ENCODE data around the gene PARD3B.

Gene PARD3B

DNA sequence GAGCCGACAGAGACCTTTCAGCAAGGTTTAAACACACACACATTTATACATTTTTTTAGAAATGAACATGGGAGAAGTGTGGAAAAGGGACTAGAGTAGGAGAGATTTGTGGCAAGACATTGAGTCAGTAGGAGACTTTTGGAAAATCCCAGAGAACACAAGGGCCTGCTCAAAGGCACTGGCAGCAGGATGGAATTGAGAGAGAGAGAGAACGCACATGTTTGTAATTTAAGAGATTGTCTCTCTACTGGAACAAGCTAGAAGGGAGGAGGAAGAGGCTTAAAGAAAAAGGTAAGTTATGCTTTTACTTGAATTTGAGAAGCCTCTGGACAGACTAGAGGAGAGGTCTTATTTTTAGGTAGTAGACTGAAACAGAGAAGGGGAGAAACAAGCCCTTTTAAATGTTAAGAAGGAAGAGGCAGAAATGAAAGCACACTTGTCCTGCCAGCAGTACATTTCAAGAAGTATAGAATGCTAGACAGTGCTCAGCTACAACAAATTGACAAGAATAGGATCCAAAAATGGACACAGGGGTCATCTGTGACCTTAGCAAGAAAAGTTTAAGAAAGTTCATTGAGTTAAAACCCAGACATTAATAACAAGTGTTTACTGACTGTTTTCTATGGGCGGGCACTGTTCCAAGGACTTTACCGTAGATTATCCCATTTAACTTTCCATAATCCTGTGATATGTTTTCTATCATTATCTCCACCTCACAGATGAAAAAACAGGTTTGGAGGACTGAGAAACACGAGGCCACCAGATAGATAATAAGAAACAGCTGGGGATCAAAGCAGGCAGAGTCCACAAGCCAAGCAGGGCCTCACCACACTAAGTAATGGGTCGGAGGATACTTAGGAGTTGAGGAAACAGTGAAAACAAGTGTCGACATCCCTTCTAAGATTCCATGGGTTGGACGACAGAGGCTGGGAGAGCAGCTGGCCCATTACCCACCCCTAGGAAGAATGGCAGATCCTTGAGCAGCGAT is 830.5 kb downstream of the PARD3B start:
- no peak for DNase-seq

DNA sequence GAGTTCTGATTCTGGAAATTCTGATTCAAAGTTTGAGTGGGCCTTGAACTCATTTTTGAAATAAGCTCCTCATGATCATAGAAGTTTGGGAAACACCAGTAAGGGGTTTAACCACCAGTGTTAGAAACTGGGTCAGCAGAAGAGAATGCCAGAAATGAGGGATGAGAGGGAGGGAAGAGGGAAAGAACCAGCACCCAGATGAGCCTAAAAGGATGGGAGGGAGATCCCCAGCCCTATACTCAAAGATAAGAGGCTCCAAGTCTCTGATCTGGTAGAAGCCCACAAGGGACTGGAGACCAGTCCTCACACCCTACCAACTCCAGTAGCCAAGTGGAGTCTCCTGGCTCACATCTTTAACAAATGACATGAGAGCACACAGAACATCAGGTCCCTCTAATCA is 832.0 kb downstream of the PARD3B start:
- DNase-seq, result no peak

GRCh38 chr2:205383601-205384000 is 838.3 kb downstream of the PARD3B start:
- DNase-seq, result no peak

- DNase-seq, result peak; percentile 46
Measured at GRCh38 chr2:205386109-205386508, 840.8 kb downstream of the PARD3B start.

- no peak for DNase-seq
Measured at GRCh38 chr2:205387350-205388055, 842.2 kb downstream of the PARD3B start.

GRCh38 chr2:205390866-205391265 is 845.6 kb downstream of the PARD3B start:
- no peak for DNase-seq

DNA sequence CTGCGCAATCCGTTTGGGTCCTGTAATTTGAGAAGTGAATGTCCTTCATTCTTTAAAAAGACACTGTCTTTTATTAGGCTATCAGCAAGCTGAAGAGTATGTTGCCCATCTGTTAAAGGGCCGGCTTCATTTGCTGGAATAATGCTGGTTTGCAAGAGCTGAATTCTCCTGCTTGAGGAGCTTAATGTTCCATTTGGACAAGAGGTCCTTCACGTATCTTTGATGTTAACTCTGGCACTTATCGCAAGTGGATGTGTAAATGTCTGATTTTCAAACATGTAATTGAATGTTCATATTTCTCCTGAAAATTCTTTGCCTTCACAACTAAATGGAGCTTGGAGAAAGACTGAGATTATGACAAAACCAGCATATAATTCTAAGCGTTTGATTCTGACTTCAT is 856.2 kb downstream of the PARD3B start:
- no peak for DNase-seq

DNA sequence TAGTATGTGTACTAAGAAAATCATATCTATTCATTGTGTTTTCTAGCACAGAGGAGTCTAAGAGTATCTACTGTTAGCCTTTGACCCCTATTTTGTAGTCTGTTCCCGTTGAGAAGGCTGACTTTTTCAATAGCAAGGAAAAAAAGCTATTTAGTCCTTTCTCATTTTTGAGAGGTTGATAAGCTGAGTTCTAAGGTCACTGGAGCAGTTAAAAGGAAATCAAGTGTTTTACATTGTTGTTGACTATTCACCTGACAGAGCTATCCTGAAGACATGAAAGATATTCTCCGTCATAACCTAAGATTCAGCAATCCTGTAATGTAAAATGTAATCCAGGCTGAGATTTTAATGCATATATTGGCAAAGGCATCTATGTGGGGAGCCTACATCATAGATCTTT is 856.7 kb downstream of the PARD3B start:
- no peak for DNase-seq

DNA sequence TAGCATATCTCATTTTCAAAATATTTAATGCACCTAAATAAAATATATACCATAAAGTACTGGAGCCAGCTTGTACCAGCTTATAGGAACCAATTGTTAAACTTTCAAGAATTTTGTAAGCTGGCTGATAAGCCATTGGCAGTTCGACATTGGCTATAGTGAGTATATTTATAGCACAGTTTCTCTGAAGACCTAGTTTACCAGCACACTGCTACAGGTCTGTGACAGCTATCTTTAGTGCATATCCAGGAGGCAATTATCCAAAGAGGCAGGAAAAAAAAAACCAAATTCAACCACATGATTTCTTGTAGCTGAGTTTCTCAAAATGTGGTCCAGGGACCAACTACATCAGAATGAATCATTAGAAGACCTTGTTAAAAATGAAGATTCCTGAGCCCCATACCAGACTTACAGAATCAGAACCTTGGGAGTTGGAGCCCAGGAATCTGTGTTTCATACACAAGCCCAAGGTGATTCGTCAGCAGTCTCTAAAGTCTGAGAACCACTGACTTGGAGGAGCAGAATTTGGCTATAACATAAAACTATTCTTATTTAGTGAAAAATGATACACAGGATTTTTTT is 858.1 kb downstream of the PARD3B start:
- DNase-seq, result peak; percentile 34

DNA sequence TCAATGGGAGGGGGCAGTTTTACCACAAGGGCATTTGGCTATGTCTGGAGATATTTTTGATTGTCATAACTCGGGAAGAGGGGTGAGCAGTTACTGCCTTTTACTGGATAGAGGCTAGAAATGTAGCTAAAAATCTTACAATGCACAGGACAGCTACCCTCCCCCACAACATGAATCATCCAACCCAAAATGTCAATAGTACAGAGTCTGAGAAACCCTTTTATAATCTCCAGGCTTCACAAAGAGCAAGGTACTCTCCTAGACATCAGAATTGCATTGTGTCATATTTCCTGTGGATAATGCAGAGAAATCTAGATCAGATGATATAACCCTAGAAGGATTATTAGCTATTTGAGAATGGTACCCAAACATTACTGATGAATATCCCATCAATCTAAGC is 859.9 kb downstream of the PARD3B start:
- DNase-seq, result peak; percentile 60

DNA sequence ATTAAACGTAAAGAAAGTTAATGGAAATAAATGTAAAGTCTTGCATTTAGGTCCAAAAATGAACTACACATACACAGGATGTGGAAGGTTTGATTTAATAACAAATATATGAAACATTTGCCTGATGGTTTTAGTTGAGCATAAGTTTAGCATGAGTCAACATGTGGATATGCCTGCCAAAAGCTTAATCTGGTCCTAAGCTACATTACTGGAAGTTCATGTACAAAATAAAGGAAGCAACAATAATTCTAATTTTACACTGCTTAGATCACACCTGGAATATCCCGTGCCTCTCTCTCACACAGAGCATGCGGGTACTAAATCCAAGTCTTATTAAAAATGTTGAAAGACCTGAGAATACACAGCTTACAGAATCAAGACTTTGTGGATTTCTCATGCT is 860.5 kb downstream of the PARD3B start:
- peak; percentile 78 for DNase-seq

DNA sequence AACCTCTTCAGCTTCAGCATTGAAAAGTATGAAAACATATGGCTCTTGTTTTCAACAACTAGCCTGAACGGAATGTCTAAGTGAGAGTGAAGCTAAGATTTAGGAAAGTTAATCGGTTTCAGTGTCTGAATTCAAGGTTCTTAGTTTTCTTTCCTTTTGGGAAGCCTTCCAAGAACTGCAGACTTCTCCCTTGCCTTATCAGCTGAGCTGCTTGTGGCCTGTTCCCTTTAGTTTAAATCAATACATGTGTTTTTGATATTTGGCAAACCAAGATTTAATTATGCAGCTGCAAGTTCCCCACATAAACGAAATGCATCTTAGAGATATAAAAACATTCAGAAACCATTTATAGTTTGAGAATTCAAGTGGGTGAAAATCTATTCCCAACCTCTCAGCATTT is 862.7 kb downstream of the PARD3B start:
- peak; percentile 43 for DNase-seq

- DNase-seq, result peak; percentile 50
Measured at GRCh38 chr2:205408696-205409095, 863.4 kb downstream of the PARD3B start.

DNA sequence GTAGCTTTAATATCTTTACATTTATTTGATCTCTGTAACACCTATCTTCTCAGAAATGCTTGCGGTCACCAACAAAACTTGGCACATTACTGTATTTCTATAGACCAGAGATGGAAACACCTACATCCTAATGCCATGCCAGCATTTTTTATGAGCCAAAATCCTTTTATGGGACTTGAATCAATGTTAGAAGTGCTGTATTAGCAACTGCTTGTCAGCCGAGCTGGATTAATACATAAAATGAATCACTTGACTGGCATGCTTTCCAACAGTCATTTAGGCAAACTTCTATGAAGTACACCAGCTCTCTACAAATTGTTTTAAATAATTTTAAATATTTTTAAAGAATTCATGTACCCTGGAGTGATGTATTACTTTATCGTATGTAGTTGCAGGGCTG is 864.1 kb downstream of the PARD3B start:
- DNase-seq, result peak; percentile 30

- no peak for DNase-seq
Measured at GRCh38 chr2:205411558-205411957, 866.3 kb downstream of the PARD3B start.

GRCh38 chr2:205424326-205424725 is 879.1 kb downstream of the PARD3B start:
- no peak for DNase-seq

GRCh38 chr2:205425102-205425501 is 879.8 kb downstream of the PARD3B start:
- no peak for DNase-seq

DNA sequence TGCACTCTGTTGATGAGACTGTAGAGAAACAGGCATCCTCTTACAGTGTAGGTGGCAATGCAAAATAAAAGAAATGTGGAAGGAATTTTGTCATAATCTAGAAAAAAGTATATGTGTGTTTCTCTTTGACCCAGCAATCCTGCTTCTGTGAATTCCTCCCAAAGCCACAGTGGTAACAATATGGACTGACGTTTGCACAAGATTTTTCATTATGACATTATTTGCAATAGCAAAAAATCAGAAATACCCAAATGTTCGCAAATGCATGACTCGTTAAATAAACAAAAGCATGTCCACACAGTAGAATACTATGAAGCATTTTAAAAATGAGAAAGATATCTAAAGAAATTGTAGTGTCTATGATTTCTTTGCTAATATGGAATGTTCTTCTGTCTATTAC is 881.8 kb downstream of the PARD3B start:
- DNase-seq, result peak; percentile 53

GRCh38 chr2:205428811-205429210 is 883.5 kb downstream of the PARD3B start:
- no peak for DNase-seq

GRCh38 chr2:205435970-205436369 is 890.7 kb downstream of the PARD3B start:
- DNase-seq, result peak; percentile 43

DNA sequence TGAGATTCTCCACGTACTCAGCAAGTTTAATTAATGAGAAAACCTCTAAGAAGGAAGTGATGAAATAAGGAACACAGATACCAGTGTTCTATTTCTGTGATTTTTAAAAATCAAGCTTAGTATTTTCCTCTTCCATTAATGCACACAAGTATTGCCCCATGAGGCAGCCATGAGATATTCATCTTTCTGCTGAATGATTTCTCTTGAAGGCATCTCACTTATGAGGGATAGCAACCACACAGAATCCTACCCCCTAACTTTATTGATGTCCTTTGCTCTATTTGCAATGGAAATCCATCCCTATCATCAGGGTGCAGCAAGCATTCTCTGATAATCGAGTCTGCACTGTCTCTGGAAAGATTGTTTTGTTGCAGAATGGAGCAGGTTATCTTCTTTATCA is 893.0 kb downstream of the PARD3B start:
- no peak for DNase-seq

DNA sequence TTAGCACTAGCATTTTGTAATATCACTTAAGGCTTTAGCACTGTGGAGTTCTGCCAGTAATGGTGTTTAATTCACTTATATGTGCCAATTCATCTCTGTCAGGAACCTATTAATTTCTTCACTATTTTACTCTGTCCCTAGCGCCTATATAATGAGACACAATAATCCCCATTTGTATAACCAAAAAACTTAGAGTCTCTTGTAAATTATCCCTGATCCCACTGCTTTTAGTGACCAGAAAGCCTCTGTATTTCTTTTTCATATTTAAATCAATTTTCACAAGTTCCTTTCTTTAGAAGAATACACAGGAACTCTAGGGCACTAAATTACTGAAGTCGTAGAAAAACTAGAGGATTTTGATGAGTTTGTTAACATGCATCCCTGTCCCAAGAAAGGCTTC is 894.3 kb downstream of the PARD3B start:
- no peak for DNase-seq

DNA sequence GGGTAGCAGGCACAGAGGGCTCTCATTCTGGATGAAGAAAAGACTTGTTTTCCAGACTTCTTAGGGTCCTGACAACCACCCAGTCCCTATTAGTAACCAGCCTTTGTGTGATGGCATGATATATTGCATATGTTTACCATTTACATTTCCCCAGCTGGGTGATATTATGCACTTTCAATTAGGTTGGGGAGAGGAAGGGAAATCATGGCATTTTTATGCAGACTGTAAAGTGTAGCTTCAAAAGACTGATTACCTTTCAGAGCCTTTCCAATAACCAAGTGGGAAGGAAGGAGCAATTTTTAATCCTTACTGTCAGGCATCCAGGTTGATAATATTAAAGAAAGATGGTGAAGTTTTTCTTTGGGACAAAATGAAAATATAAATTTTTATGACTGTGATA is 896.2 kb downstream of the PARD3B start:
- no peak for DNase-seq

- no peak for DNase-seq
Measured at GRCh38 chr2:205448189-205448588, 902.9 kb downstream of the PARD3B start.

Data from EL (cell line).